HAP-1 (cell line): Measurements from ENCODE around the gene CD7.
A peak's percentile ranks its signal among the peaks of the same experiment; 100 is the strongest.

Source experiments
- DNase-seq, 2 experiments: peaks; one replicate each; pipeline ENCODE4 v3.0.0-alpha.2; 2016 to 2020; ENCODE audit warnings: low spot score in 2 of 2
- H3K27me3 ChIP-seq: fragments of 250-450 bp; sonication (Bioruptor Pico); 2 replicates; pipeline ENCODE4 v1.5.1; 2020; ENCODE audit warnings: low read depth, mild to moderate bottlenecking, moderate library complexity
- H3K36me3 ChIP-seq: fragments of 250-450 bp; sonication (Bioruptor Pico); replicated peaks from 2 replicates; pipeline ENCODE4 v1.5.1; 2020; ENCODE audit warnings: mild to moderate bottlenecking
- H3K4me1 ChIP-seq: fragments of 250-450 bp; sonication (Bioruptor Pico); 2 replicates; pipeline ENCODE4 v1.5.1; 2020; ENCODE audit warnings: mild to moderate bottlenecking
- H3K4me3 ChIP-seq: fragments of 250-450 bp; sonication (Bioruptor Pico); 2 replicates; pipeline ENCODE4 v1.5.1; 2020; ENCODE audit warnings: mild to moderate bottlenecking, moderate library complexity
- H3K9me3 ChIP-seq: fragments of 250-450 bp; sonication (Bioruptor Pico); 2 replicates; pipeline ENCODE4 v1.5.1; 2020; ENCODE audit warnings: mild to moderate bottlenecking, moderate library complexity
- in situ Hi-C: fragments of 300-500 bp; cut with MboI; formaldehyde crosslinking; loops from 3 replicates; pipeline ENCODE4 v1.14.3; 2020; ENCODE audit warnings: low sequenced_read_pairs, inconsistent platforms, mixed read lengths

The CD7 gene

DNA sequence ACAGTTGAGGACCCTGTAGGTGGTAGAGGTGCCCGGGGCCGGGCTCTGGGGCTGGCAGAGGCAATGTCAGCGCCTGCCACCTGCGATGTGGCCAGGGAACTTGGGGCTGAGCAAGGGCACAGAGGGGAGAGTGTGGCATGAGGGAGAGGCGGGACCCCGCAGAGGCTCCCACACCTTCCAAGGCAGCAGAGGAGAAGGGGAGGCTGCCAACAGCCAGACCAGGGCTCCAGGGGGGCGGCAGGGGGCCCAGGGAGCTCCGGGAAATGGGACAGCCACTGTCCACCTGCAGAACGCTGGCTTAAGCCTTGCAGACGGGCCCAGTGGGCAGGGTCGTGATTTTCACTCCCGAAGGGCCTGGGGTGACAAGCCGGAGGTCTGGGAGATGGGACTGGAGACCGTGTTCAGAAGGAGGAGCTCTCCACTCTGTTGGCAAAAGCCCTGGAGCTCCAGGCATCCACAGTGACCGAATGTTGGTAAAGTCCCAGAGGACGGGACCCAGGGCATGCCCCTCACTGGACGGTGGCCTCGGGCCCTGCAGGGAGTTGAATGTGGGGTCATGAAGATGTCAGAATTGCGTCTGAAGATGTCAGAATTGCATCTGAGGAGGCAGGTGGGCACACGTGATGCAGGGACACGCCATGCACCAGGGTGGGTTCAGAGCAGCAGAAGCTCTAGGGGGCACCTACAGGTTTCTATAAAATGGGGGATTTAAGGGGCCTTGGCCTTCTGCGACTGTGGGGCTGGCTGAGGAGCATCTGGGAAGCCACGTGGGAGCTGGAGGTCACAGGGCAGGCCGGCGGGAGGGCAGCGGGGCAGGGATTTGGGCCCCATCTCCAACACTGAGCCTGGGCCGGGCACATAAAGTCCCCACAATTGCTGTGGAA lies 18.6 kb downstream of the CD7 start:
- Histone ChIP-seq H3K4me1 (peaks cover 2% of the 10 kb centered on the region; the same call in 1 of the 2 replicates), H3K4me3 (no peak overlapping the region), H3K27me3 (peaks cover 18% of the 10 kb centered on the region; the same call in 1 of the 2 replicates), H3K9me3 (no peaks in the 10 kb centered on the region), H3K36me3 (no peaks in the 10 kb centered on the region)
- in situ Hi-C loops = no loop called here
- DNase-seq = no peak

DNA sequence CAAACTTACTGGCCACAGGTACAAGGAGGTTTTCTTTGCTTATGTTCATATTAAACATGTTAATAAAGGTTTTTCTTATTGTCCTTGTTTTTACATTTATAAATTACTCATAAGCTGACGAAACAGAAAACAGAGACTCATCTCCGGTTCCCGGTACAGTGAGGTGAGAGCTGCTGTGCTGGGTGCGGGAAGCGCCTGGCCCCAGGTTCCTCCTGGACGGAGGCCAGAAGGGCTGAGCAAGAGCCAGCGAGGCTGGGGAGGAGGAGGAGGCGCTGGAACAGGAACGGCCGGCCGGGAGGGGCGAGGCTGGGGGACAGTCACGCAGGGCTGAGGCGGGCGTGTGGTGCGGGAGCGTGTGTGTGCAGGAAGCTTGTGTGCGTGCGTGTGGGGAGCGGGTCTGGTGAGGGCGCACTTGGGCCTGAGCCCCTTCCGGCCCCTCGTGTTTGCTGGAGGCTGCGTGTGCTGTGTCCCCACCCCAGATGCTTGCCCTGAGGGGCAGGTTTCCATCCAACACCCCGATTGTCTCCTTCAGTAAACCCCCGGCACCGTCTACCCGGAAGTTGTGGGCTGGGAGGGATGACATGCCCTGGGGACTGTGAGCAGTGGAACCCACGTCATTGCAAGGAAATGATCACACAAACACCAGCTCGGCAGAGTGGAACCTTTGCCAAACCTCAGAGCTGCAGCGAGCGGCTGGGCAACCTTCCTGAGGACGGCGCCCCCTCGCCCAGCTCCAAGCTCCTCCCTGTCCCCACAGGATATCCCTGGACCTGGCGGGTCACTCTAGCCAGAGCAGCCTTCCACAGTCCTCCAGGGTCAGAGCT lies 19.5 kb downstream of the CD7 start:
- DNase-seq = peak in 1 of 2 experiments; percentile 39
- H3K4me3 ChIP-seq = no peak overlapping the region
- no peaks in the 10 kb centered on the region for H3K36me3 ChIP-seq
- in situ Hi-C loops = no loop called here
- peaks cover 2% of the 10 kb centered on the region; the same call in 1 of the 2 replicates for H3K4me1 ChIP-seq
- H3K9me3 ChIP-seq = no peaks in the 10 kb centered on the region
- peaks cover 18% of the 10 kb centered on the region; the same call in 1 of the 2 replicates for H3K27me3 ChIP-seq

- H3K27me3 ChIP-seq = peaks cover 18% of the 10 kb centered on the region; the same call in 1 of the 2 replicates
- H3K36me3 ChIP-seq = no peaks in the 10 kb centered on the region
- no peak for DNase-seq
- in situ Hi-C loops = no loop called here
- H3K4me1 ChIP-seq = peaks cover 2% of the 10 kb centered on the region; the same call in 1 of the 2 replicates
- no peaks in the 10 kb centered on the region for H3K9me3 ChIP-seq
- H3K4me3 ChIP-seq = no peak overlapping the region
Measured at GRCh38 chr17:82297280-82297713, 20.1 kb downstream of the CD7 start.

DNA sequence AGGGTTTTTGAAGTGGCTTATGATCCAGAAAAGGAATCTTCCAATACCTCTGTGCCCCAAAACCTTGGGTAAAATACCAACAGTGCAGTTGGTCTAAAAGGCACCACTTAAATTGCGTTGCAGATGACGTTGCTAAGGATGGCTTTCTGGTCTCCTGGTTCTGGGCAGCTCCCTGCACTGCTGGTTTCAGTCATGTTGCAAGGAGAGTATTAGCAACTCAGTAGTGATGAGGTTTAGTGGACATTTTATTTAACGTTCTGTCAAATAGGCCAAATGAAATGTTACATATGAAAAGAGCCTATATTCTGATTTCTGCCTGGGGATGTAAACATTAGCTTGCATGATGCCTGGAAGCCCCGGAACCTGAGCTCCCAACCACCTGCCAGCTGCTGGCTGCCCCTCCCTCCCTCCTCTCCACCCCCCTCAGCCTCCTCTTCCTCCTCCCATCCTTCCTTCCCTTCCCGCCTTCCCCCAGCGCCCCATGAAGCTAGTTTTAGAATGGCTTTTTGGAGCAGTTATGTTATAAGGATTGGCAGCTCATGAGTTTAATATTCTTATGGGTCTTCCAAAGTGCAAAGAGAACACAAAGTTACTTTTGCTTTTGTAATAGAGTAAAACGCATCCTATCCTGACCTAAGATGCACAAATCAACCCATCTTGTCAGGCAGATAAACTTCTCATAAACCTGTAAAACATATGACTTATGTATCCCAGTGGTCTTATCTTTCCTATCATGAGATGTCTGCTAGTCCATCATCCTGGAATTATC lies 20.7 kb downstream of the CD7 start:
- H3K4me1 ChIP-seq = peaks cover 6% of the 10 kb centered on the region
- no peaks in the 10 kb centered on the region for H3K9me3 ChIP-seq
- in situ Hi-C loops = no loop called here
- H3K36me3 ChIP-seq = no peaks in the 10 kb centered on the region
- H3K27me3 ChIP-seq = peaks cover 18% of the 10 kb centered on the region; the same call in 1 of the 2 replicates
- H3K4me3 ChIP-seq = no peak overlapping the region
- DNase-seq = no peak

GRCh38 chr17:82295472-82295814 lies 22.0 kb downstream of the CD7 start:
- DNase-seq = no peak
- no peak overlapping the region for H3K4me3 ChIP-seq
- H3K4me1 ChIP-seq = peaks cover 8% of the 10 kb centered on the region
- no peaks in the 10 kb centered on the region for H3K9me3 ChIP-seq
- no peaks in the 10 kb centered on the region for H3K36me3 ChIP-seq
- in situ Hi-C loops = no loop called here
- H3K27me3 ChIP-seq = peaks cover 18% of the 10 kb centered on the region; the same call in 1 of the 2 replicates

GRCh38 chr17:82294064-82294773 lies 23.2 kb downstream of the CD7 start:
- no peak overlapping the region for H3K4me3 ChIP-seq
- no peak for DNase-seq

DNA sequence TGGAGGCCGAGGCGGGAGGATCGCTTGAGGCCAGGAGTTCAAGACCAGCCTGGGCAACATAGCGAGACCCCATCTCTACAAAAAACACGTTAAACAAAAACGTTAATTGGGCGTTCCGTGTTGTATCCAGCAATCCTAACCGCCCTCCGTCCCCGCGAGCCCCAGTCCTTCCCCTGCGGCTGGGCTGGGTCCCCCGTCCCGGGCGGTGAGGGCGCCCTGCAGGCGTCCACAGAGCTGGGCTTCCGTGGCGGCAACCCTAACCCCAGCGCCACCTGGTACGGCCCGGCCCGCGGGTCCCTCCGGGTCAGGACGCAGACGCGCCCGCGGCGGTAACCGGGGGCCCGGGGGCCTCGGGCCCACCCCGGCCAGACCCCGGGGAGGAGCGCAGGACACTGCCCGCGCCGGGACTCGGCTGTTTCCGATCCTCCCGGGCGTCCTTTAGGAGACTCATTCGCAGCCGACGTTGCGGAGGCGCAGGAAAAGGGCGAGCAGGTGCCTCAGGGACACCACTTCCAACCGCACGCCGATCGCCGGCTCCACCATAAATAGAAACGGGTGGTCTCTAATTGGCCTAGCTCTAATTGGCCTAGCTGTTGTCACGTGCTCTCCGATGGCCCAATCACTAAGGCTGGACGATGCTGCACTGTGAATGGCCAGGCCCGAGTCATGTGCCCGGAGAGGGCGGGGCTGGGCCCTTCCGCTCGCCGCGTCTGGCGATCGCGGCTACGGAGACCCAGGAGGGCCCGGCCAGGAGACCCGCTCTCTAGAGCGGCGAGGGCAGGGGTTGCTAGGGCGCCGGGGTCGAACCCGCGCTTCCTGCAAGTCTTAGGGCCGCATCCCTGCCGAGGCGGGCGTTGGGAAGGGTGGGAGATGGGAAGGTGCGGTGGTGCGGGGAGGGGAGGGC lies 24.9 kb downstream of the CD7 start:
- peak; percentile 96 to 98 for DNase-seq
- Histone ChIP-seq H3K4me1 (peaks cover 15% of the 10 kb centered on the region), H3K4me3 (peak overlapping the region; percentile 57), H3K36me3 (no peaks in the 10 kb centered on the region), H3K9me3 (peaks cover 2% of the 10 kb centered on the region; the same call in 1 of the 2 replicates), H3K27me3 (peaks cover 13% of the 10 kb centered on the region; the same call in 1 of the 2 replicates)
- in situ Hi-C loops = no loop called here

More at GRCh38 chr17:82294064-82294773, 23.2 kb downstream of the CD7 start:
- in situ Hi-C loops = no loop called here
- H3K4me1 ChIP-seq = peaks cover 8% of the 10 kb centered on the region
- no peaks in the 10 kb centered on the region for H3K9me3 ChIP-seq
- peaks cover 18% of the 10 kb centered on the region; the same call in 1 of the 2 replicates for H3K27me3 ChIP-seq
- H3K36me3 ChIP-seq = no peaks in the 10 kb centered on the region

- in situ Hi-C loops = no loop called here
- H3K9me3 ChIP-seq = peaks cover 2% of the 10 kb centered on the region; the same call in 1 of the 2 replicates
- DNase-seq = no peak
- peak overlapping the region; percentile 57 for H3K4me3 ChIP-seq
- peaks cover 15% of the 10 kb centered on the region for H3K4me1 ChIP-seq
- H3K27me3 ChIP-seq = 0 out of 2 replicates have a peak, but pooled peaks cover 7% of the 10 kb centered on the region
- no peaks in the 10 kb centered on the region for H3K36me3 ChIP-seq
Measured at GRCh38 chr17:82291582-82292250, 25.7 kb downstream of the CD7 start.

DNA sequence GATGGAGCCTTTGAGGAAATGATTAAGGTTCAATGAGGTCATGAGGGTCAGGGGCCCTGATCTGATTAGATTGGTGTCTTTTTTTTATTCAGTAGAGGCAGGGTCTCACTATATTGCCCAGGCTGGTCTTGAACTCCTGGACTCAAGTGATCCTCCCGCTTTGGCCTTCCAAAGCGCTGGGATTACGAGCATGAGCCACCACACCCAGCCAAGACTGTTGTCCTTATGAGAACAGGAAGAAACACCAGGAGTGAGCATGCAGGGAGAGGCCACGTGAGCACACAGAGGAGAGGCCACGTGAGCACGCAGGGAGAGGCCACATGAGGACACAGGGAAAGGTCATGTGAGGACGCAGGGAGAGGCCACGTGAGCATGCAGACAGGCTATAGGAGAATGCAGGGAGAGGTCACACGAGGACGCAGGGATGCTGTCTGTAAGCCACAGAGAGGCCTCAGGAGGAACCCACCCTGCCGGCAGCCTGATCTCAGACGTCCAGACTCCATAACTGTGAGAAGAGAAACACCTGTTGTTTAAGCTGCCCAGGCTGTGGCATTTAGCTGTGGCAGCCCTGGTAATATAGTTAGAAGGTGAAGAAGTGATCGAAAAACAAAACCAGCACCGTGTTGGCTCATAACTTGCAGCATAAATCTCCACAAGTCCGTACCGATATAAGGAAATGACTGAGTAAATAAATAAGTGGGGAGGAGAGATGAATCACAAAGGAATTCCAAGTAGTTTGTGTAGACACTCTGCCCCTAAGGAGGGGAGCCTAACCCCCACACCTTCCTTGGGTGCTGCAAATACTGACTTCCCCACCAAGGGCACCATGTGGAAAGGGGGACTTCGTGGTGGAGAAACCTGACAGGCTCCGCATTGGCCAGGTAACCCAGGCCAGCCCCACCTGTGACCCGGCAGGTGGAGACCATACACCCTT lies 29.3 kb downstream of the CD7 start:
- peaks cover 25% of the 10 kb centered on the region for H3K4me1 ChIP-seq
- H3K4me3 ChIP-seq = peak overlapping the region; percentile 13
- DNase-seq = peak; percentile 92 to 93

GRCh38 chr17:82287013-82287867 lies 30.2 kb downstream of the CD7 start:
- H3K27me3 ChIP-seq = no peaks in the 10 kb centered on the region
- in situ Hi-C loops = no loop called here
- H3K4me1 ChIP-seq = peaks cover 25% of the 10 kb centered on the region
- no peaks in the 10 kb centered on the region for H3K36me3 ChIP-seq
- DNase-seq = no peak
- H3K4me3 ChIP-seq = no peak overlapping the region
- H3K9me3 ChIP-seq = peaks cover 2% of the 10 kb centered on the region; the same call in 1 of the 2 replicates

More for the DNA sequence above, 29.3 kb downstream of the CD7 start:
- in situ Hi-C loops = no loop called here
- peaks cover 2% of the 10 kb centered on the region; the same call in 1 of the 2 replicates for H3K9me3 ChIP-seq
- H3K36me3 ChIP-seq = no peaks in the 10 kb centered on the region
- no peaks in the 10 kb centered on the region for H3K27me3 ChIP-seq
